SK-N-SH (cell line): ENCODE measurements around the gene CLDN16. TPM values are rescaled to one million over a fixed set of nuclear protein-coding genes. Genes with fewer than 3 reads are reported as not detected.

ENCODE experiments used
- CTCF ChIA-PET: fragments of 300-600, 350-600 bp; formaldehyde crosslinking; extraction: SDS; loops from one replicate; lab custom pipeline; 2021; lab: Yijun Ruan, JAX
- POLR2A ChIA-PET: fragments of 350-600 bp; sonication (Branson Sonifier 250); formaldehyde crosslinking; extraction: SDS; loops from one replicate; lab custom pipeline; 2020; ENCODE audit warnings: antibody characterized with exemption, inconsistent platforms; lab: Yijun Ruan, JAX
- DNase-seq: peaks from one replicate; pipeline ENCODE4 v3.0.0; 2012
- H2AFZ ChIP-seq: fragments of 200-600 bp; sonication (generic); 2 replicates; pipeline ENCODE4 v1.8.1; 2016; ENCODE audit warnings: antibody characterized with exemption, mild to moderate bottlenecking, low read depth
- H3F3A ChIP-seq: fragments of 200-600 bp; sonication (generic); replicated peaks from 2 replicates; pipeline ENCODE3; 2016; ENCODE audit warnings: antibody characterized with exemption, mild to moderate bottlenecking; ENCODE audit not compliant: insufficient read depth
- H3K27ac ChIP-seq, 2 experiments: fragments of 200-500 bp in 1 of 2; fragments of 200-600 bp in 1 of 2; sonication (Bioruptor generic) in 1 of 2; sonication (generic), shearing (Covaris generic) in 1 of 2; 2 replicates each; pipeline versions ENCODE4 v1.5.1 to v1.6.1; 2014 to 2016; ENCODE audit warnings: low read depth in 2 of 2, inconsistent platforms in 1 of 2, low read length in 1 of 2, mild to moderate bottlenecking in 1 of 2, mixed read lengths in 1 of 2
- H3K27me3 ChIP-seq: fragments of 200-600 bp; sonication (generic), shearing (Covaris generic); 2 replicates; pipeline ENCODE4 v1.6.1; 2016; ENCODE audit warnings: mixed run types; ENCODE audit not compliant: insufficient read depth
- H3K36me3 ChIP-seq, 2 experiments: fragments of 200-500 bp in 1 of 2; fragments of 200-600 bp in 1 of 2; sonication (Bioruptor generic) in 1 of 2; sonication (generic) in 1 of 2; replicated peaks in 1 of 2; 2 replicates each; pipeline versions ENCODE3 to v1.5.1; 2014 to 2016; ENCODE audit warnings: low read length in 1 of 2, mild to moderate bottlenecking in 1 of 2; ENCODE audit not compliant: insufficient read depth in 2 of 2, control insufficient read depth in 1 of 2
- H3K4me1 ChIP-seq, 2 experiments: fragments of 200-500 bp in 1 of 2; fragments of 200-600 bp in 1 of 2; sonication (Bioruptor generic) in 1 of 2; sonication (generic), shearing (Covaris generic) in 1 of 2; 2 replicates each; pipeline versions ENCODE4 v1.5.1 to v1.6.1; 2014 to 2016; ENCODE audit warnings: low read depth in 1 of 2, low read length in 1 of 2, mixed run types in 1 of 2; ENCODE audit not compliant: insufficient read depth in 2 of 2, control insufficient read depth in 1 of 2
- H3K4me2 ChIP-seq: fragments of 200-600 bp; sonication (generic), shearing (Covaris generic); 2 replicates; pipeline ENCODE4 v1.6.1; 2017; ENCODE audit warnings: mixed run types
- H3K4me3 ChIP-seq, 2 experiments: fragments of 200-500 bp in 1 of 2; fragments of 200-600 bp in 1 of 2; sonication (Bioruptor generic) in 1 of 2; sonication (generic), shearing (Covaris generic) in 1 of 2; 2 replicates each; pipeline versions ENCODE4 v1.5.1 to v1.8.1; 2014 to 2016; ENCODE audit warnings: low read depth in 2 of 2, inconsistent platforms in 1 of 2, low read length in 1 of 2, mild to moderate bottlenecking in 1 of 2, mixed read lengths in 1 of 2, moderate library complexity in 1 of 2
- H3K79me2 ChIP-seq: fragments of 200-600 bp; sonication (generic); 2 replicates; pipeline ENCODE4 v1.8.1; 2017; ENCODE audit warnings: mild to moderate bottlenecking; ENCODE audit not compliant: insufficient read depth
- H3K9ac ChIP-seq: fragments of 200-600 bp; sonication (generic); 2 replicates; pipeline ENCODE4 v1.6.1; 2017; ENCODE audit warnings: mixed run types
- H3K9me2 ChIP-seq: fragments of 200-600 bp; sonication (generic); 2 replicates; pipeline ENCODE4 v1.6.1; 2017; ENCODE audit warnings: mixed run types
- H3K9me3 ChIP-seq: fragments of 200-600 bp; sonication (generic); 2 replicates; pipeline ENCODE4 v1.6.1; 2017; ENCODE audit warnings: mixed run types, mild to moderate bottlenecking, moderate library complexity
- H4K20me1 ChIP-seq: fragments of 200-600 bp; sonication (generic); 2 replicates; pipeline ENCODE4 v1.6.1; 2017; ENCODE audit warnings: mild to moderate bottlenecking, mixed run types; ENCODE audit not compliant: insufficient read depth
- EZH2phosphoT487 ChIP-seq: fragments of 200-600 bp; sonication (generic); IDR thresholded peaks from 2 replicates; pipeline ENCODE4 v1.6.1; 2017; ENCODE audit warnings: low read depth, mixed run types, mild to moderate bottlenecking, antibody characterized with exemption, moderate library complexity, borderline replicate concordance
- FOXJ3 ChIP-seq: sonication (generic); formaldehyde crosslinking; IDR thresholded peaks from 2 replicates; pipeline ENCODE4 v1.5.1; 2020; ENCODE audit warnings: mild to moderate bottlenecking, missing genetic modification reagents
- FOXM1 ChIP-seq: IDR thresholded peaks from 2 replicates; pipeline ENCODE4 v1.4.0; 2012; ENCODE audit warnings: low read depth, mild to moderate bottlenecking
- GATA2 ChIP-seq: sonication (generic); formaldehyde crosslinking; IDR thresholded peaks from 2 replicates; pipeline ENCODE4 v1.5.0; 2020; ENCODE audit warnings: mild to moderate bottlenecking, missing genetic modification reagents
- JUND ChIP-seq: IDR thresholded peaks from 2 replicates; pipeline ENCODE4 v1.4.0; 2012
- MEF2A ChIP-seq: IDR thresholded peaks from 2 replicates; pipeline ENCODE4 v1.4.0; 2012; ENCODE audit warnings: low read depth, borderline replicate concordance
- MXI1 ChIP-seq: IDR thresholded peaks from 2 replicates; pipeline ENCODE4 v1.6.1; 2012; ENCODE audit warnings: mild to moderate bottlenecking, low read depth, low read length, improper control_type of control experiment
- NFIC ChIP-seq: IDR thresholded peaks from 2 replicates; pipeline ENCODE4 v1.4.0; 2012; ENCODE audit warnings: borderline replicate concordance
- NRF1 ChIP-seq: IDR thresholded peaks from 2 replicates; pipeline ENCODE4 v1.6.1; 2012; ENCODE audit warnings: low read depth, mild to moderate bottlenecking, low read length
- POLR2AphosphoS5 ChIP-seq: IDR thresholded peaks from 2 replicates; pipeline ENCODE4 v1.6.1; 2012; ENCODE audit warnings: low read depth, low read length
- RAD21 ChIP-seq: IDR thresholded peaks from 2 replicates; pipeline ENCODE4 v1.6.1; 2012; ENCODE audit warnings: mild to moderate bottlenecking, low read length
- RCOR1 ChIP-seq: fragments of 150-350 bp; IDR thresholded peaks from 2 replicates; pipeline ENCODE4 v1.6.1; 2017; ENCODE audit warnings: antibody characterized with exemption, low read length
- RXRA ChIP-seq: IDR thresholded peaks from 2 replicates; pipeline ENCODE4 v1.4.0; 2012; ENCODE audit warnings: low read depth, mild to moderate bottlenecking, borderline replicate concordance
- SIN3A ChIP-seq: IDR thresholded peaks from 2 replicates; pipeline ENCODE4 v1.6.1; 2012; ENCODE audit warnings: low read depth, mild to moderate bottlenecking, low read length, moderate library complexity, borderline replicate concordance
- SMC3 ChIP-seq: IDR thresholded peaks from 2 replicates; pipeline ENCODE4 v1.6.1; 2012; ENCODE audit warnings: low read depth, low read length, improper control_type of control experiment
- TCF12 ChIP-seq: IDR thresholded peaks from 2 replicates; pipeline ENCODE4 v1.4.0; 2012
- WGBS: methylation state at CpG from one replicate; pipeline ENCODE4 v1.1.6; 2017; ENCODE audit warnings: low lambda C conversion rate; 5-methylcytosine and 5-hydroxymethylcytosine counted together
- polyA plus RNA-seq, 3 experiments: library from polyadenylated mRNA; depleted of rRNA; stranded (reverse); fragments of >200 nt; gene quantifications; 2 replicates each; pipeline ENCODE4 v1.2.3, GENCODE V29; 2012
- TF ChIP-seq, protein P1 (sequence below): fragments of 200-600 bp; sonication (generic); IDR thresholded peaks from 2 replicates; pipeline ENCODE4 v1.6.1; 2017; ENCODE audit warnings: antibody characterized with exemption, mild to moderate bottlenecking, moderate library complexity
- TF ChIP-seq, protein P2 (sequence below): IDR thresholded peaks from 2 replicates; pipeline ENCODE4 v1.6.1; 2012; ENCODE audit warnings: mild to moderate bottlenecking, low read depth, low read length, moderate library complexity

Gene CLDN16, protein sequence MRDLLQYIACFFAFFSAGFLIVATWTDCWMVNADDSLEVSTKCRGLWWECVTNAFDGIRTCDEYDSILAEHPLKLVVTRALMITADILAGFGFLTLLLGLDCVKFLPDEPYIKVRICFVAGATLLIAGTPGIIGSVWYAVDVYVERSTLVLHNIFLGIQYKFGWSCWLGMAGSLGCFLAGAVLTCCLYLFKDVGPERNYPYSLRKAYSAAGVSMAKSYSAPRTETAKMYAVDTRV
- 0.02 TPM in 2 replicates for polyA plus RNA-seq (2012; rRNA removed)
- 0.05 and 0.10 TPM in 2 replicates for polyA plus RNA-seq (2012; cell fraction: cytosol; rRNA removed)
- 0.02 TPM in 1 of 2 replicates, not detected in the other for polyA plus RNA-seq (2012; cell fraction: nucleus; rRNA removed)

DNA sequence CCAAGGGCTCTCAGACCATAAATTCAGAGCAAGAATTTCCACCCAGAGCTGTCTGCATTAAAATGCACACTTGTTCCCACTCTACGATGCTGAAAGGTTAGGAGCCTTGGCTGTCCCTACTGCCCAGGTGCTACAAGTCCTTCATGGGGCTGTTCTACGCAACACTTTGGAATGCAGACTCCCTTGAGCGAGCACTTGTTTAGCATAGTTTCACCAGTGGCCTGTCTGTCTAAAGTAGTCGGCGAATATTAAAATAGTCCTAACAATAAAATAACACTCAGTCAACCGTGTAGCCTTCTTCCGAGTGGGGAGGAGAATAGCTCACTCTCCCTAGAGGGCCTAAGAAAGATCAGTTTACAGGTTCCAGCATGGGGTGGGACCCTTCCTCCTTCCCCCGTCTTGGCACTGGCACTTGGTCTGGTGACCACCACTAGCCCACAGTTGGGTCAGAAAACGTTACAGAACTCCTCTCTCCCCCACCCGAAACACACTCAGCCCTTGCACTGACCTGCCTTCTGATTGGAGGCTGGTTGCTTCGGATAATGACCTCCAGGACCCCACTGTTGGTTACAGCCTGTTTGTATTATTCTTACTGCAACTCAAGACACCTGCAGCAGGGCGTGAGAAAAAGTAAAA, at the start of gene CLDN16:
CLDN16 (plus strand) TSS at position 586 of the 636 bp plus-strand sequence. CDS start 167 bp downstream, outside the sequence.
- no peak within 1 kb of the TSS for H3K4me2 ChIP-seq
- CTCF ChIA-PET, result no interaction called here

DNA sequence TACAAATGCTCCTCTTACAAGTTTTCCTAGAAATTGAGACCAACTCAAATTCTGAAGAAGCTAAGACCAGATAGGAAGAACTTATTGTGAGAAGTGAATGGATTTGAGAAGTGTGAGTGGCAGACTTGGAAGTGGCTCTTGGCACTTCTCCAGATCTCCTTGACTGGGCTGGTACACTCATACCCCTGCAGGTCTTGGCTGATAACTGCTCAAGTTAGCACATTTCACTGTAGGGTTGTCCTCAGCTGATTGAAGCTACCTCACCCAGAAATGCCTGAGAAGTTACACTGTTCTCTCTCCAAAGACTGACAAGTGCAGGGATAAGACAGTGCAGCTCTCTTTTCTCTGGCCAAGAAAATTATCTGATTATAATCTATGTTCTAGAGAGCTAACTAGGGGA, 49.2 kb upstream of the CLDN16 start:
- Histone ChIP-seq H3F3A (no peaks in the 10 kb centered on the region), H3K79me2 (no peaks in the 10 kb centered on the region), H3K9me3 (no peaks in the 10 kb centered on the region), H3K4me2 (no peak overlapping the region), H3K9me2 (no peaks in the 10 kb centered on the region), H3K27me3 (no peaks in the 10 kb centered on the region), H3K27ac (no peak overlapping the region), H3K9ac (no peak overlapping the region), H2AFZ (no peak overlapping the region), H4K20me1 (no peaks in the 10 kb centered on the region), H3K4me3 (no peak overlapping the region), H3K4me1 (peaks cover 0 to 8% of the 10 kb centered on the region in 2 experiments; a peak in 1 of 4 replicates), H3K36me3 (no peaks in the 10 kb centered on the region)
- no peak for DNase-seq
- POLR2A ChIA-PET, result no interaction called here
- TF ChIP-seq RCOR1 (no peak), POLR2AphosphoS5 (no peak), SMC3 (no peak), MXI1 (no peak), JUND (no peak), FOXM1 (no peak), MEF2A (no peak), EZH2phosphoT487 (no peak), TCF12 (no peak), SIN3A (no peak), FOXJ3 (CRISPR knock-in tag) (no peak)
- TF ChIP-seq, protein P1, sequence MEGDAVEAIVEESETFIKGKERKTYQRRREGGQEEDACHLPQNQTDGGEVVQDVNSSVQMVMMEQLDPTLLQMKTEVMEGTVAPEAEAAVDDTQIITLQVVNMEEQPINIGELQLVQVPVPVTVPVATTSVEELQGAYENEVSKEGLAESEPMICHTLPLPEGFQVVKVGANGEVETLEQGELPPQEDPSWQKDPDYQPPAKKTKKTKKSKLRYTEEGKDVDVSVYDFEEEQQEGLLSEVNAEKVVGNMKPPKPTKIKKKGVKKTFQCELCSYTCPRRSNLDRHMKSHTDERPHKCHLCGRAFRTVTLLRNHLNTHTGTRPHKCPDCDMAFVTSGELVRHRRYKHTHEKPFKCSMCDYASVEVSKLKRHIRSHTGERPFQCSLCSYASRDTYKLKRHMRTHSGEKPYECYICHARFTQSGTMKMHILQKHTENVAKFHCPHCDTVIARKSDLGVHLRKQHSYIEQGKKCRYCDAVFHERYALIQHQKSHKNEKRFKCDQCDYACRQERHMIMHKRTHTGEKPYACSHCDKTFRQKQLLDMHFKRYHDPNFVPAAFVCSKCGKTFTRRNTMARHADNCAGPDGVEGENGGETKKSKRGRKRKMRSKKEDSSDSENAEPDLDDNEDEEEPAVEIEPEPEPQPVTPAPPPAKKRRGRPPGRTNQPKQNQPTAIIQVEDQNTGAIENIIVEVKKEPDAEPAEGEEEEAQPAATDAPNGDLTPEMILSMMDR, result no peak
- CTCF ChIA-PET, result interaction anchor here (1.4 to 1.8 kb wide), 2 partner anchors 16 to 32 kb away, joined by 3 to 7 read pairs; partner anchors contain the start of gene CLDN1

More for the DNA sequence above, at the start of gene CLDN16:
- no peak within 1 kb of the TSS for H2AFZ ChIP-seq
- H3K4me3 ChIP-seq, result no peak within 1 kb of the TSS
- H3K9ac ChIP-seq, result no peak within 1 kb of the TSS
- H4K20me1 ChIP-seq, result no peaks in the 10 kb centered on the region
- no peaks in the 10 kb centered on the region for H3K36me3 ChIP-seq
- H3K4me1 ChIP-seq, result peaks cover 0 to 4% of the 10 kb centered on the region in 2 experiments; a peak in 1 of 4 replicates
- H3K27me3 ChIP-seq, result 0 out of 2 replicates have a peak, but pooled peaks cover 5% of the 10 kb centered on the region
- H3F3A ChIP-seq, result peaks cover 6% of the 10 kb centered on the region
- no peaks in the 10 kb centered on the region for H3K9me3 ChIP-seq
- H3K79me2 ChIP-seq, result no peaks in the 10 kb centered on the region
- no peaks in the 10 kb centered on the region for H3K9me2 ChIP-seq
- POLR2A ChIA-PET, result no interaction called here
- WGBS, result 30% methylated on average over 12 of the region's 12 CpGs
- no peak for TF ChIP-seq NRF1
- no peak for TF ChIP-seq FOXJ3 (CRISPR knock-in tag)
- no peak for TF ChIP-seq RAD21
- no peak for TF ChIP-seq SMC3
- TF ChIP-seq POLR2AphosphoS5, result no peak
- TF ChIP-seq GATA2, result no peak
- no peak for TF ChIP-seq NFIC
- TF ChIP-seq, protein P2, sequence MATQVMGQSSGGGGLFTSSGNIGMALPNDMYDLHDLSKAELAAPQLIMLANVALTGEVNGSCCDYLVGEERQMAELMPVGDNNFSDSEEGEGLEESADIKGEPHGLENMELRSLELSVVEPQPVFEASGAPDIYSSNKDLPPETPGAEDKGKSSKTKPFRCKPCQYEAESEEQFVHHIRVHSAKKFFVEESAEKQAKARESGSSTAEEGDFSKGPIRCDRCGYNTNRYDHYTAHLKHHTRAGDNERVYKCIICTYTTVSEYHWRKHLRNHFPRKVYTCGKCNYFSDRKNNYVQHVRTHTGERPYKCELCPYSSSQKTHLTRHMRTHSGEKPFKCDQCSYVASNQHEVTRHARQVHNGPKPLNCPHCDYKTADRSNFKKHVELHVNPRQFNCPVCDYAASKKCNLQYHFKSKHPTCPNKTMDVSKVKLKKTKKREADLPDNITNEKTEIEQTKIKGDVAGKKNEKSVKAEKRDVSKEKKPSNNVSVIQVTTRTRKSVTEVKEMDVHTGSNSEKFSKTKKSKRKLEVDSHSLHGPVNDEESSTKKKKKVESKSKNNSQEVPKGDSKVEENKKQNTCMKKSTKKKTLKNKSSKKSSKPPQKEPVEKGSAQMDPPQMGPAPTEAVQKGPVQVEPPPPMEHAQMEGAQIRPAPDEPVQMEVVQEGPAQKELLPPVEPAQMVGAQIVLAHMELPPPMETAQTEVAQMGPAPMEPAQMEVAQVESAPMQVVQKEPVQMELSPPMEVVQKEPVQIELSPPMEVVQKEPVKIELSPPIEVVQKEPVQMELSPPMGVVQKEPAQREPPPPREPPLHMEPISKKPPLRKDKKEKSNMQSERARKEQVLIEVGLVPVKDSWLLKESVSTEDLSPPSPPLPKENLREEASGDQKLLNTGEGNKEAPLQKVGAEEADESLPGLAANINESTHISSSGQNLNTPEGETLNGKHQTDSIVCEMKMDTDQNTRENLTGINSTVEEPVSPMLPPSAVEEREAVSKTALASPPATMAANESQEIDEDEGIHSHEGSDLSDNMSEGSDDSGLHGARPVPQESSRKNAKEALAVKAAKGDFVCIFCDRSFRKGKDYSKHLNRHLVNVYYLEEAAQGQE, result no peak
- no peak for TF ChIP-seq MEF2A
- TF ChIP-seq JUND, result no peak
- no peak for TF ChIP-seq RXRA
- TF ChIP-seq MXI1, result no peak
- TF ChIP-seq EZH2phosphoT487, result no peak
- peak within 1 kb of the TSS in 1 of 2 experiments; percentile 51; a peak in 2 of 4 replicates for H3K27ac ChIP-seq
- DNase-seq, result no peak
